Endothelial cell of umbilical vein (primary cell): ENCODE measurements around the gene MLIP.

ENCODE experiments used
- EZH2 ChIP-seq: IDR thresholded peaks from 2 replicates; pipeline ENCODE4 v1.6.1; 2012; ENCODE audit warnings: borderline replicate concordance, low read depth, mild to moderate bottlenecking, moderate library complexity, low read length, inconsistent platforms; ENCODE audit not compliant: severe bottlenecking
- FOS ChIP-seq: IDR thresholded peaks from 2 replicates; pipeline ENCODE4 v1.6.1; 2011; ENCODE audit warnings: mild to moderate bottlenecking, low read length, moderate library complexity, borderline replicate concordance; ENCODE audit not compliant: insufficient read depth
- GATA2 ChIP-seq: IDR thresholded peaks from 2 replicates; pipeline ENCODE4 v1.7.0; 2011; ENCODE audit warnings: low read depth, mild to moderate bottlenecking, moderate library complexity, mixed read lengths, low read length; ENCODE audit not compliant: insufficient read length, insufficient read depth
- JUN ChIP-seq: IDR thresholded peaks from 2 replicates; pipeline ENCODE4 v1.6.1; 2011; ENCODE audit warnings: borderline replicate concordance, low read depth; ENCODE audit not compliant: insufficient read length, insufficient read depth
- MYC ChIP-seq: IDR thresholded peaks from one replicate; pipeline ENCODE4 v1.6.1; 2011; ENCODE audit warnings: mild to moderate bottlenecking, low read depth, low read length
- POLR2A ChIP-seq: IDR thresholded peaks from 2 replicates; pipeline ENCODE4 v1.6.1; 2012; ENCODE audit warnings: low read depth, mild to moderate bottlenecking, control low read depth, low read length
- POLR2AphosphoS5 ChIP-seq: IDR thresholded peaks from 2 replicates; pipeline ENCODE4 v1.6.1; 2012; ENCODE audit warnings: low read depth, mild to moderate bottlenecking, control low read depth, low read length, moderate library complexity; ENCODE audit not compliant: insufficient read depth
- TF ChIP-seq, protein P1 (sequence below), 2 donors: IDR thresholded peaks; 1 replicate in 1 of 2; 2 replicates in 1 of 2; pipeline ENCODE4 v1.5.1; 2011; ENCODE audit warnings: low read length in 2 of 2, mild to moderate bottlenecking in 2 of 2, moderate library complexity in 2 of 2, control low read depth in 1 of 2, inconsistent platforms in 1 of 2, low read depth in 1 of 2; ENCODE audit not compliant: insufficient read depth in 1 of 2; ENCODE audit errors: extremely low read depth in 1 of 2
- TF ChIP-seq, protein P2 (sequence below): IDR thresholded peaks from 2 replicates; pipeline ENCODE4 v1.6.1; 2011; ENCODE audit not compliant: insufficient read depth, insufficient read length

DNA sequence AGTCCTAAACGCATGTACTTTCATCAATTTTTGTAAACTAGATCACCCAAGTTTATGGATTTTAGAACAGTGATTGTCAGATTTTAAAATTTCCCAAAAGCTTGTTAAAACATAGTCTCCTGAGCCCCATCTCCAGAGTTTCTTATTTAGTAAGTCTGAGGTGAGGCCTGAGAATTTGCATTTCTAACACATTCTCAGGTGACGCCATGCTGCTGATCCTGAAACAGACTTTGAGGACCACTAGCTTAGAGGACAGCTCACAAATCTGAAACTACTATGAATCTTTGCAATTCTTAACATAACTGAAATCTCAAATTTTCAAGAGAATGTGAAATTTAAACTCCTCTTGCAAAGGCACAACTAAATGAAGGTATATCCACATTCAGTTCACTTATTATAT is 37.8 kb upstream of the MLIP start:
- TF ChIP-seq, protein P1, sequence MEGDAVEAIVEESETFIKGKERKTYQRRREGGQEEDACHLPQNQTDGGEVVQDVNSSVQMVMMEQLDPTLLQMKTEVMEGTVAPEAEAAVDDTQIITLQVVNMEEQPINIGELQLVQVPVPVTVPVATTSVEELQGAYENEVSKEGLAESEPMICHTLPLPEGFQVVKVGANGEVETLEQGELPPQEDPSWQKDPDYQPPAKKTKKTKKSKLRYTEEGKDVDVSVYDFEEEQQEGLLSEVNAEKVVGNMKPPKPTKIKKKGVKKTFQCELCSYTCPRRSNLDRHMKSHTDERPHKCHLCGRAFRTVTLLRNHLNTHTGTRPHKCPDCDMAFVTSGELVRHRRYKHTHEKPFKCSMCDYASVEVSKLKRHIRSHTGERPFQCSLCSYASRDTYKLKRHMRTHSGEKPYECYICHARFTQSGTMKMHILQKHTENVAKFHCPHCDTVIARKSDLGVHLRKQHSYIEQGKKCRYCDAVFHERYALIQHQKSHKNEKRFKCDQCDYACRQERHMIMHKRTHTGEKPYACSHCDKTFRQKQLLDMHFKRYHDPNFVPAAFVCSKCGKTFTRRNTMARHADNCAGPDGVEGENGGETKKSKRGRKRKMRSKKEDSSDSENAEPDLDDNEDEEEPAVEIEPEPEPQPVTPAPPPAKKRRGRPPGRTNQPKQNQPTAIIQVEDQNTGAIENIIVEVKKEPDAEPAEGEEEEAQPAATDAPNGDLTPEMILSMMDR (IDR thresholded peaks at IDR 0.05; ENCODE audit: extremely low read depth in 1 of 2, insufficient read depth in 1 of 2, low read depth in 1 of 2, low read length in 2 of 2): no peak
- TF ChIP-seq POLR2A (no peak), POLR2AphosphoS5 (no peak), FOS (no peak), JUN (no peak), MYC (no peak), EZH2 (no peak), GATA2 (no peak)
- TF ChIP-seq, protein P2, sequence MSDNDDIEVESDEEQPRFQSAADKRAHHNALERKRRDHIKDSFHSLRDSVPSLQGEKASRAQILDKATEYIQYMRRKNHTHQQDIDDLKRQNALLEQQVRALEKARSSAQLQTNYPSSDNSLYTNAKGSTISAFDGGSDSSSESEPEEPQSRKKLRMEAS: no peak
